Stimulated activated CD8-positive, alpha-beta memory T cell treated with anti-CD3 and anti-CD28 coated beads, Interleukin-15, amount 100 ng/mL, for 48 hours (primary cell): ENCODE results near the gene CNTNAP2.
"Not testable (repeated sequence)": the region's sequence is repeated elsewhere in the genome, so short reads cannot be mapped to it uniquely, and the experiment has no call there.

Experiments
- DNase-seq, 2 donors: peaks; one replicate each; pipeline ENCODE4 v3.0.0-alpha.2; 2020; ENCODE audit warnings: low read depth in 2 of 2

The CNTNAP2 gene

DNA sequence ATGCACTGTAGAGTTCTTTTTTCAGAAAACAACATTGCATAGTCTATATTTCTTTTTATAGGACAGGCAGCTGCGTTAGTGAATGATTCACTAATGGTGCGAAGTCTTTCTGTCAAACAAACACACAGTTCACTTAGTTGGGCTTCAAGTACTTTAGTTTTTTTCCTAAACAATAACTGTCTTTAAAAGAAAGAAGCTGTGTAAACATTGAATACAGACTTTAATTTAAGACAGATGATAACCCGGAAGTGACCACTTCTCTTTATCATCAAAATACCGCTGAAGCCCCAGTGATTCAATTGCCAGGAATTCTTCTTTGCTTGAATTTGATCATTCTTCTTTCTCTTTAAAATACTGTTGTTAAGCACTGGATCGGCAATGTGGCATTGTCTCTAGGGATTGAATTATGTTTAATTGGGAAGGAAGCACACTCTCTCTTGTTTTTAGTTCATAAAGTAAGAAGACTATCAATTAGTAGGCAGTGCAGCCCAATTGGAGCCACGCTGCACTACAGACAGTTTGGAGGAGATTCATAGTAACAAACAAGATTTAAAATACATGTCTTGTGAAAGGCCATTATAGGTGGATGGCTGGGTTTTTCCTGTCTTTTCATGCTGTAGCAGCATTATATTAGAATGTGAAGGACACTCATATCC, 30.4 kb downstream of the CNTNAP2 start:
- DNase-seq: no peak

DNA sequence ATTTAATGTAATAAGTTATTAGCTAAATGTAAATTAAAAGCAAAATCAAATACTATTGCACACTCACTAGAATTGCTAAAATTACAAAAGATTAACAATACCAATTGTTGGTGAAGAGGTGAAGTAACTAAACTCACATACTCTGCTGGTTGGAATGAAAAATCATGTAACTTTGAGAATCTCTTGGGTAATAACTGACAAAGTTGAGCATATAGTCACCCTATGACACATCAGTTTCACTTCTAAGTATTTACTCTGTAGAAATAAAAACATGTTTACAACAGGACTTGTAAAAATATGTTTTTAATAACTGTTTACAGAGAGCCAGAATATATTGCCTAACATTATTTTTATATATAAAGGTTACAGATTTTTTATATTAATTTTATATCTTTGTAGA, 33.6 kb downstream of the CNTNAP2 start:
- DNase-seq: no peak

- DNase-seq: no peak
Measured at GRCh38 chr7:146172112-146172511, 55.5 kb downstream of the CNTNAP2 start.

GRCh38 chr7:146175716-146176115, 59.1 kb downstream of the CNTNAP2 start:
- no peak for DNase-seq

DNA sequence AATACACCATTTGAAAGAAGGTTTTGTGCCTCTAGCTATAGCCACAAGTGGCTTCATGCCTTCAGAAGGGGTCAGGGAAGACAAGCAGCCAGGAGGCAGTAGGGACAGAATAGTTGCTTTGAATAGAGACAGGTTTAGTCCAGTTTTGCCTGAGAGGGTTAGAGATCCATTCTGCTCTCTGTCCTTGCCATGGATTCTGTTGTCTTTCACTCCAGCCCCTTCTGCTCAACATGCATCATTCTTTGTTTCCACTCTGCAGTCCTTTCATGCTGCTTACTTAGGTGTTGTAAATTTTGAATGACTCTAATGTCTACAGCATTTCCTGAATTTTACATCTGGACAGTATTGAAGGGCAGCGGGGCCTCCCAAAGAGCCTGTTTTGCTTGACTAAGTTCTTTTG, 60.3 kb downstream of the CNTNAP2 start:
- no peak for DNase-seq

- DNase-seq: no peak
Measured at GRCh38 chr7:146177301-146177700, 60.7 kb downstream of the CNTNAP2 start.

DNA sequence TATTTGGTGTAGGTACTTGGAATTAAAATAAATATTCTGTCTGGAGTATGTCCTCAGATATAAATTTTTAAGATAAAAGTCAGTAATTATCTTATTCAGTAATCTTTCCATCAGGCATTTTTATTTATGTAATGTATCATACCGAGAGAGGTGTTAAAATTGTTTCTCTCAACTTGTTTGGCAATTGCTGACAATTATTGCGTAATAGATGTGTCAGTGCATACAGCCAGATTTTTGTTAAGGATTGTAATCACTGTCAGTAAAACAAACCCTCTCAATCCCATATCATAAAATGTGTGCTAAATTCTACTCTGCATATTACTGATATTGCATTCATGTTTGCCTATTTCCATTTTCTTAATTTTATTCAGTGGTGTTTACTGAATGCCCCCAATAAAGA, 69.2 kb downstream of the CNTNAP2 start:
- DNase-seq: no peak

DNA sequence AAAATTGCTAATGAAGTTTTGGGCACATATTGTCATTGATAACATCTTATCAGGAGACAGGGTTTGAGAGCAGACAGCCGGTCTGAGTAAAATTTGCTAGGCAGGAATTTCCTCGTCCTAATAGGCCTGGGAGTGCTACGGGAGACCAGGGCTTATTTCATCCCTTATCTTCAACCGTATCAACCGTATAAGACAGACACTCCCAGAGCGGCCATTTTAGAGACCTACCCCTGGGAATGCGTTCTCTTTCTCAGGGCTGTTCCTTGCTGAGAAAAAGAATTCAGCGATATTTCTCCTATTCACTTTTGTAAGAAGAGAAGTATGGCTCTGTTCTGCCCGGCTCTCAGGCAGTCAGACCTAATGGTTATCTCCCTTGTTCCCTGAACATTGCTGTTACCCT, 74.8 kb downstream of the CNTNAP2 start:
- DNase-seq: not testable (repeated sequence)

DNA sequence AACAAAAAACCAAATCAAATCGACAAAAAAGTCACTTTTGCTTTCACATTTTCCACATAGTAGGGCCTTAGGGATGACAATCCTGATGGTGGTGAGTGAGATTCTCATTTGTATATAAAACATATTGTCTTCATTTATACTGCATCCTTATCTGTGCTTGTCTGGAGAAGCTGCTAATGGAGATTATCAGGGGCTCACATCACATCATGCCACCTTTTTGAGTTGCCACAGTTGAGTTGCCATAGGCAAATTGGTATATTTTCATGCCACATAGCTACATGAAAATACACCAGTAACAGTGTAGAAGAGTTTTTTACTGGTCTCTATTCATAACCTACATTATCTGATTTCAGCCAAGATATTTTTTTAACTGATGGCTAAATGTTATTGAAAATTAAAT, 85.3 kb downstream of the CNTNAP2 start:
- DNase-seq: no peak

DNA sequence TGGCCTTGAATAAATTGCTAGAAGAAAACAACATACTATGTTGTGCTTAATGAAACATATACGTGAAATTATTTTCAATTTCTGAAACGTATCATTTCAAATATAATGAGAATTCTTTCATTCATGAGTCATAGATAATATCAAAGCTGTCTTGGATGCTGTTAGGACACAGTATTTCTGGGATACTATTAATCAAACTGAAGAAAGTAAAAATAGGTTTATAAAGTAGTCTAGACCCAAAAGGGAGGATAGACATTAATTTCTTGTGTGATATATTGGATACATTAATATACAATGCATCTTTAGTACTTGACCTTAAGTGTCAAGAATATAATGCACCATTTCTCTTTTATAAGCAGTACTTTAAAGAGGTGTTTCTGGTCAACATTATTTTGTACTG, 89.7 kb downstream of the CNTNAP2 start:
- no peak for DNase-seq

DNA sequence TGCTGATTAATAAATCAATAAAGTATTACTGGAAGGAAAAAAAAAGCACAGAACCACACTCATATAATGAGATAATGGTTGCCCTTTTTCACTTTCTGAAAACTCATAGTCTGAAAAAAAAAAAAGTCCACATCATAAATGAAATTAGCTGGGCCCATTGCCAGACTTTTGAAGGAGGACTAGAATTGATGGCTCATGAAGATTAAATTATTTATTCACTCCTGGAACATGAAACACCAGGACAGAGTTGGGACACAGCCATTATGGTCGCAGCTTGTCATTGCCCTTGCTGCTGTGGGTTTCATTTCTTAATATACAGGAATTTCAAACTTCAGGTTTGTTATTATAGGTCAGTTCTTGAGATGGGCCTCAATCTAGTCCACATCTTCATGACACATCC, 91.9 kb downstream of the CNTNAP2 start:
- no peak for DNase-seq

GRCh38 chr7:146214842-146215241, 98.2 kb downstream of the CNTNAP2 start:
- no peak for DNase-seq

DNA sequence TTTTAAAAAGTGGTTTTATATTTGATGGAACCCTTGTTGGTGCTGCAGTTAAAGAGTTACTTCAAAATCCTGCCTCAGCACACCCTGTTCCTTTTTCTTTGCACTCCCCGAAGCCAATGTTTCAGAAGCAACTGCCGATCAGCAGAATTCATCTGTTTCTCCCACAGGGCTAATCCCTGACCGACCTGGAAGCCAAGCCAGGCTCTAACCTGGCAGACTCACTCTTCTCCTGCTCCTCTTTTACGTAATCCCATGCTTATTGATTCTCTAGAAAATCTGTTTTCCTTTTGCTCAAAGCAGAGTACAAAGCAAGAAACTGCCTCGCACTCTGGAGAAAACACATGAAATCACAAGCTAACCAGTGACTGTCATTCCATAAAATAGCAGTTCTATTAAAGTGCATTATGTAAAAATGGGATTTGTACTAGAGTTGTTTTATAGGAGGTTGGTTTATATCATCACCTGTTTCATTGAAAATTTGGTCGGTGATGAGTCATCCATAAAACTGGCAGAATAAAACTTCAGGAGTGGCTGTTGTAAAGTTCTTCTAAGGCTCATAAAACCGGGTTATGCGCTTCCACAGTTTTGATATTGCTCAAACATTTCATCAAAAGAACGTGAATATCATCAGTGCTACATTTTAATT, 99.9 kb downstream of the CNTNAP2 start:
- no peak for DNase-seq

DNA sequence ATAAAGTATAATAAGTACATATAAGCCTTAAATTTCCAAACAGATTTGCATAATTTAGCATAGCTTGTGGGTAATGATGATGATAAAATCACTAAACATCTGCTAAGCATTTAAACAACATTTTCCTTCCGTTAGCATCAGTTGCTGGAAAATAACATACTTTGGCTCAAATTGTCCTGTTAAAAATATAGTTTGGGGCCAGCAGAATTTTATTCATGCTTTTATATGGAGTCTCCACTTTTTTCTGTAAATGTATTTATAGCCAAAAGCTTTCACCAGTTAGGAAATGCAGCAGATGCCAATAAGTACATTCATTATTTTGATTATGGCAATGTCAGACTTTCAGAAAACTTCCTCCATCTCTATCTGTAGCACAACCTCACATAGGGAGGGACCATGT, 107.2 kb downstream of the CNTNAP2 start:
- no peak for DNase-seq

GRCh38 chr7:146232604-146233003, 116.0 kb downstream of the CNTNAP2 start:
- no peak for DNase-seq

GRCh38 chr7:146235195-146235594, 118.6 kb downstream of the CNTNAP2 start:
- DNase-seq: no peak

GRCh38 chr7:146242661-146243060, 126.1 kb downstream of the CNTNAP2 start:
- DNase-seq: no peak

DNA sequence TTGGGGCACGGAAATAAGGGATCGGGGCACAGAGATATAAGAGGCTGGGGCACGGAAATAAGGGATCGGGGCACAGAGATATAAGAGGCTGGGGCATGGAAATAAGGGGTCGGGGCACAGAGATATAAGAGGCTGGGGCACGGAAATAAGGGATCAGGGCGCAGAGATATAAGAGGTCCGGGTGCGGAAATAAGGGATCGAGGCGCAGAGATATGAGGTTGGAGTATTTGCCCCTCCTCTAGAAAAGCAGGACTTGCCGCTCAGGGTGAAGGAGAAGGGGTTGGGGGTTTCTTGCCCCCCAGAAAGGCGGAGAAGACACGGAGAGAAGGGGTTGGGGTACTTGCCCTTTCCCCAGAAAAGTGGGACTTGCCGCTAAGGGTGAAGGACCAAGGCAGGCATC, 131.4 kb downstream of the CNTNAP2 start:
- DNase-seq: not testable (repeated sequence)

- not testable (repeated sequence) for DNase-seq
Measured at GRCh38 chr7:146248744-146249143, 132.1 kb downstream of the CNTNAP2 start.

- no peak for DNase-seq
Measured at GRCh38 chr7:146249272-146249671, 132.7 kb downstream of the CNTNAP2 start.

GRCh38 chr7:146255609-146256008, 139.0 kb downstream of the CNTNAP2 start:
- DNase-seq: no peak

- DNase-seq: no peak
Measured at GRCh38 chr7:146262527-146262926, 145.9 kb downstream of the CNTNAP2 start.

DNA sequence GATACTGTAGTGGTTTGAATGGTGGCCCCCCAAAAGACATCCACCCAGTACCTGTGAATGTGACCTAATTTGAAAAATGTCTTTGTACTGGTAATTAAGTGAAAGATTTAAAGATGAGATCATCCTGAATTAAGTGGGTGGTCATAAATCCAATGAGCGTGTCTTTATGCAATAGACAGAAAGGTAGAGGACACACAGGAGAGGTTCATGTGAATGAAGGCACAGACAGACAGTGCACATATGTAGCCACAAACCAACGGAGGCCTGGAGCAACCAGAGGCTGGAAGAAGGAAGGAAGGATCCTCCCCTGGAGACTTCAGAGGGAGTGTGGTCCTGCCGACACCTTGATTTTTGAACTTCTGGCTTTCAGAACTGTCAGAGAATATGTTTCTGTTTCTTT, 160.3 kb downstream of the CNTNAP2 start:
- DNase-seq: no peak

- DNase-seq: no peak
Measured at GRCh38 chr7:146285418-146285817, 168.8 kb downstream of the CNTNAP2 start.
